Activated CD4-positive, CD25-positive, alpha-beta regulatory T cell (primary cell): ENCODE measurements around the gene PSG1.
"Not testable (repeated sequence)": the region's sequence is repeated elsewhere in the genome, so short reads cannot be mapped to it uniquely, and the experiment has no call there.

Source experiments
- DNase-seq, 4 experiments: peaks; one replicate each; lab custom pipeline; 2025; lab: John Stamatoyannopoulos, UW

The PSG1 gene

GRCh38 chr19:42879613-42880012 lies at the start of gene PSG1:
PSG1 (minus strand) TSS chr19:42879713; CDS start chr19:42879581, 132 bp downstream.
- DNase-seq = no peak

- no peak for DNase-seq
Measured at GRCh38 chr19:42928896-42929295, 49.4 kb upstream of the PSG1 start.

- no peak for DNase-seq
Measured at GRCh38 chr19:42926781-42927180, 47.3 kb upstream of the PSG1 start.

- DNase-seq = not testable (repeated sequence)
Measured at GRCh38 chr19:42923106-42923505, 43.6 kb upstream of the PSG1 start.

GRCh38 chr19:42920971-42921370 lies 41.5 kb upstream of the PSG1 start:
- DNase-seq = not testable (repeated sequence)

GRCh38 chr19:42919757-42920079 lies 40.2 kb upstream of the PSG1 start:
- DNase-seq = no peak

GRCh38 chr19:42919070-42919756 lies 39.7 kb upstream of the PSG1 start:
- not testable (repeated sequence) for DNase-seq

GRCh38 chr19:42918377-42919069 lies 39.0 kb upstream of the PSG1 start:
- DNase-seq = not testable (repeated sequence)

GRCh38 chr19:42917634-42918033 lies 38.1 kb upstream of the PSG1 start, which contains the start of gene PSG6:
PSG6 (minus strand) TSS chr19:42917894; CDS start chr19:42917792, 102 bp downstream.
- not testable (repeated sequence) for DNase-seq

GRCh38 chr19:42916931-42917330 lies 37.4 kb upstream of the PSG1 start:
- DNase-seq = not testable (repeated sequence)

GRCh38 chr19:42913516-42913915 lies 34.0 kb upstream of the PSG1 start:
- not testable (repeated sequence) for DNase-seq

- DNase-seq = not testable (repeated sequence)
Measured at GRCh38 chr19:42912941-42913340, 33.4 kb upstream of the PSG1 start.

GRCh38 chr19:42911731-42912130 lies 32.2 kb upstream of the PSG1 start:
- not testable (repeated sequence) for DNase-seq

- not testable (repeated sequence) for DNase-seq
Measured at GRCh38 chr19:42906162-42906561, 26.6 kb upstream of the PSG1 start.

GRCh38 chr19:42900561-42900960 lies 21.0 kb upstream of the PSG1 start:
- not testable (repeated sequence) for DNase-seq

- DNase-seq = not testable (repeated sequence)
Measured at GRCh38 chr19:42899674-42900073, 20.2 kb upstream of the PSG1 start.

- DNase-seq = not testable (repeated sequence)
Measured at GRCh38 chr19:42899110-42899509, 19.6 kb upstream of the PSG1 start.

GRCh38 chr19:42898656-42899055 lies 19.1 kb upstream of the PSG1 start:
- not testable (repeated sequence) for DNase-seq

- DNase-seq = not testable (repeated sequence)
Measured at GRCh38 chr19:42897729-42898128, 18.2 kb upstream of the PSG1 start.

GRCh38 chr19:42890446-42890845 lies 10.9 kb upstream of the PSG1 start:
- not testable (repeated sequence) for DNase-seq

GRCh38 chr19:42887876-42888445 lies 8.4 kb upstream of the PSG1 start:
- not testable (repeated sequence) for DNase-seq

- not testable (repeated sequence) for DNase-seq
Measured at GRCh38 chr19:42882730-42883129, 3.2 kb upstream of the PSG1 start.

- not testable (repeated sequence) for DNase-seq
Measured at GRCh38 chr19:42882010-42882409, 2.5 kb upstream of the PSG1 start.
